ENCODE measurements around the gene GABBR2. TPM values are rescaled to one million over a fixed set of nuclear protein-coding genes. Genes with fewer than 3 reads are reported as not detected.

GABBR2 gene
- total and polyA plus RNA-seq, 2 of the 8 experiments (the other 6 are each of a cell fraction or from before 2014, with no cell fraction given): 0.50 to 1.2 TPM

DNA sequence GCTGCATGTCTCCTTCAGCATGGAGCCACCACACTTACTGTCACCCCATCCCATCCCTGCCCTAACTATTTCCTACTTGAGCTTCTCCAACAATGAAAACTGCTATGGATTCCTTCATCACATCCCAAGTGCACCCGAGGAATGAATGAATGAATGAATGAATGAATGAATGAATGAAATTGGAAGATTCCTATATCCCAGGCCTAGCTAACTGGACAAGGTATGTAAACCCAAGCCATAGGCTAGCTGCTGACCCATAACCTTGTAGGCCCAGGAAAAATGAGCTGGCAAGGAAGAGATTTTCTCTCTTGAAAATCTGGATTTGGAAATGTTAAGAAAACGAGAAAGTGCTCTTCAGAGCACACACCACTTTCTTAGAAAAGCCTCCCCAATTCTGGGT, 97.4 kb downstream of the GABBR2 start:
- H3K18ac ChIP-seq (ENCODE audit: extremely low read depth, low read length): no peak overlapping the region; the same call in 1 of the 2 replicates
- no peak overlapping the region for H2BK15ac ChIP-seq (ENCODE audit: low read length)
- no peaks in the 10 kb centered on the region for H3K4me1 ChIP-seq (replicated peaks in 1 of 4; ENCODE audit: control insufficient read depth in 3 of 4, insufficient read depth in 4 of 4, low read length in 3 of 4)
- H3K9me3 ChIP-seq (ENCODE audit: insufficient read depth in 2 of 2, low read depth in 1 of 2, low read length in 1 of 2): no peaks in the 10 kb centered on the region
- 86% methylated on average over 2 of the region's 2 CpGs; no CpG with 5 or more reads in 1 of the 2 experiments for WGBS, 2 experiments (ENCODE audit: extremely low coverage in 1 of 2, insufficient coverage in 1 of 2, insufficient read length in 1 of 2, insufficient replicate concordance in 2 of 2, low coverage in 1 of 2, low lambda C conversion rate in 2 of 2, missing lambda C conversion rate in 1 of 2)
- H2BK20ac ChIP-seq (ENCODE audit: low read length): 0 out of 2 replicates have a peak overlapping the region, but pooled peaks have one; percentile 34
- no peaks in the 10 kb centered on the region for H3K27me3 ChIP-seq (replicated peaks in 1 of 4; ENCODE audit: control insufficient read depth in 3 of 4, extremely low read depth in 1 of 4, insufficient read depth in 3 of 4, low read length in 3 of 4)
- no peak overlapping the region for H2AFZ ChIP-seq (ENCODE audit: low read length)
- CTCF ChIA-PET (ENCODE audit: partially characterized antibody): interaction anchor here (0.6 to 1.9 kb wide), 2 partner anchors 17 to 38 kb away, joined by 3 to 5 read pairs; no protein-coding TSS in a partner anchor
- DNase-seq (ENCODE audit: low read depth in 1 of 2, low spot score in 2 of 2) (no peak), FAIRE-seq (no peak)
- no peak overlapping the region for H3K23ac ChIP-seq (ENCODE audit: insufficient read length)
- H3K79me2 ChIP-seq (ENCODE audit: control insufficient read depth in 1 of 2, insufficient read depth in 2 of 2, low read length in 2 of 2): no peaks in the 10 kb centered on the region
- no peak overlapping the region for H2BK5ac ChIP-seq (ENCODE audit: low read depth, low read length)
- no peak overlapping the region for H3K56ac ChIP-seq (replicated peaks; ENCODE audit: insufficient read length, low read depth, low read length)
- no peak overlapping the region for H4K91ac ChIP-seq (replicated peaks; ENCODE audit: insufficient read length, low read length)
- 0 out of 2 replicates have a peak overlapping the region, but pooled peaks have one; percentile 53 for H2AK5ac ChIP-seq (ENCODE audit: low read depth, low read length)
- no peak overlapping the region for H2BK120ac ChIP-seq (replicated peaks; ENCODE audit: low read depth, low read length)
- no peaks in the 10 kb centered on the region for H3K79me1 ChIP-seq (ENCODE audit: low read depth, low read length)
- H2BK12ac ChIP-seq (ENCODE audit: low read depth, low read length): 0 out of 2 replicates have a peak overlapping the region, but pooled peaks have one; percentile 39
- no peak overlapping the region for H3K27ac ChIP-seq (ENCODE audit: low read depth, low read length)
- H3K14ac ChIP-seq (ENCODE audit: insufficient read length): no peak overlapping the region
- TF ChIP-seq RBBP5 (IDR thresholded peaks at IDR 0.05; ENCODE audit: borderline replicate concordance, low read depth, low read length): no peak
- TF ChIP-seq NRF1 (IDR thresholded peaks at IDR 0.05; ENCODE audit: low read depth, low read length): no peak
- no peak for TF ChIP-seq CHD1 (IDR thresholded peaks at IDR 0.05; ENCODE audit: low read depth, low read length)
- TF ChIP-seq SP2 (IDR thresholded peaks at IDR 0.05; ENCODE audit: low read length): no peak
- TF ChIP-seq, protein P1, sequence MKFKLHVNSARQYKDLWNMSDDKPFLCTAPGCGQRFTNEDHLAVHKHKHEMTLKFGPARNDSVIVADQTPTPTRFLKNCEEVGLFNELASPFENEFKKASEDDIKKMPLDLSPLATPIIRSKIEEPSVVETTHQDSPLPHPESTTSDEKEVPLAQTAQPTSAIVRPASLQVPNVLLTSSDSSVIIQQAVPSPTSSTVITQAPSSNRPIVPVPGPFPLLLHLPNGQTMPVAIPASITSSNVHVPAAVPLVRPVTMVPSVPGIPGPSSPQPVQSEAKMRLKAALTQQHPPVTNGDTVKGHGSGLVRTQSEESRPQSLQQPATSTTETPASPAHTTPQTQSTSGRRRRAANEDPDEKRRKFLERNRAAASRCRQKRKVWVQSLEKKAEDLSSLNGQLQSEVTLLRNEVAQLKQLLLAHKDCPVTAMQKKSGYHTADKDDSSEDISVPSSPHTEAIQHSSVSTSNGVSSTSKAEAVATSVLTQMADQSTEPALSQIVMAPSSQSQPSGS (IDR thresholded peaks at IDR 0.05; ENCODE audit: low read length): no peak
- TF ChIP-seq, protein P2, sequence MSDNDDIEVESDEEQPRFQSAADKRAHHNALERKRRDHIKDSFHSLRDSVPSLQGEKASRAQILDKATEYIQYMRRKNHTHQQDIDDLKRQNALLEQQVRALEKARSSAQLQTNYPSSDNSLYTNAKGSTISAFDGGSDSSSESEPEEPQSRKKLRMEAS (IDR thresholded peaks at IDR 0.05): no peak
- TF ChIP-seq SIN3A (conservative IDR thresholded peaks at IDR 0.05 in 1 of 2, IDR thresholded peaks at IDR 0.05 in 1 of 2; ENCODE audit: low read depth in 1 of 2, low read length in 2 of 2): no peak
- TF ChIP-seq CTBP2 (IDR thresholded peaks at IDR 0.05; ENCODE audit: borderline replicate concordance, insufficient read depth, insufficient read length, low read length): no peak
- no peak for TF ChIP-seq HDAC6 (IDR thresholded peaks at IDR 0.05; ENCODE audit: low read depth, low read length)
- H4K20me1 ChIP-seq (replicated peaks in 1 of 2; ENCODE audit: control insufficient read depth in 1 of 2, insufficient read depth in 2 of 2, low read length in 2 of 2): no peaks in the 10 kb centered on the region
- no peak overlapping the region for H3K4me2 ChIP-seq (ENCODE audit: insufficient read depth in 1 of 2, low read depth in 2 of 2, low read length in 2 of 2)
- no peaks in the 10 kb centered on the region for H3K36me3 ChIP-seq (ENCODE audit: control insufficient read depth in 2 of 4, insufficient read depth in 4 of 4, low read length in 3 of 4)
- H3K9ac ChIP-seq (replicated peaks in 1 of 4; ENCODE audit: extremely low read depth in 1 of 4, low read depth in 3 of 4, low read length in 3 of 4): no peak overlapping the region
- no peak overlapping the region for H3K4me3 ChIP-seq (ENCODE audit: extremely low read depth in 1 of 4, insufficient read depth in 2 of 4, low read depth in 3 of 4, low read length in 4 of 4)
- POLR2A ChIA-PET (ENCODE audit: partially characterized antibody): no interaction called here
- H4K5ac ChIP-seq (ENCODE audit: insufficient read length, low read depth, low read length): no peak overlapping the region
- H3K4ac ChIP-seq (replicated peaks; ENCODE audit: insufficient read length, low read depth, low read length): no peak overlapping the region
- no peak overlapping the region for H4K8ac ChIP-seq (ENCODE audit: extremely low read depth, insufficient read depth, low read length)
- H3K23me2 ChIP-seq (ENCODE audit: low read depth, low read length): no peaks in the 10 kb centered on the region

All from H1 (cell line).